WTC11 (cell line): ENCODE data around the gene SLC25A24. TPM values are rescaled to one million over a fixed set of nuclear protein-coding genes. Genes with fewer than 3 reads are reported as not detected.

Experiments used
- ATAC-seq: fragments of 200-7000 bp; cut with Tn5 transposase; 2 replicates; pipeline ENCODE4 v1.10.0; 2021; ENCODE audit warnings: mild to moderate bottlenecking, moderate library complexity
- CTCF ChIA-PET: fragments of 300-600 bp; sonication (Branson Sonifier 250); formaldehyde crosslinking; loops from one replicate; lab custom pipeline; 2021; ENCODE audit warnings: antibody characterized with exemption; lab: Charles Lee
- POLR2A ChIA-PET: fragments of 350-600 bp; sonication (Branson Sonifier 250); formaldehyde crosslinking; loops from one replicate; lab custom pipeline; 2021; ENCODE audit warnings: antibody characterized with exemption; lab: Charles Lee
- DNase-seq: peaks from one replicate; pipeline ENCODE4 v3.0.0; 2021; ENCODE audit warnings: low spot score
- H3K27ac Mint-ChIP-seq: 2 replicates; pipeline ENCODE4 v1.8.0; 2021; ENCODE audit warnings: mixed read lengths
- H3K27me3 Mint-ChIP-seq: 2 replicates; pipeline ENCODE4 v1.8.0; 2021; ENCODE audit warnings: low read depth, mild to moderate bottlenecking, moderate library complexity, mixed read lengths
- H3K36me3 Mint-ChIP-seq: 2 replicates; pipeline ENCODE4 v1.8.0; 2021; ENCODE audit warnings: mixed read lengths
- H3K4me1 Mint-ChIP-seq: 2 replicates; pipeline ENCODE4 v1.8.0; 2022; ENCODE audit warnings: mixed read lengths
- H3K4me3 Mint-ChIP-seq: 2 replicates; pipeline ENCODE4 v1.8.0; 2021; ENCODE audit warnings: mild to moderate bottlenecking, moderate library complexity, mixed read lengths
- H3K9me3 Mint-ChIP-seq: 2 replicates; pipeline ENCODE4 v1.8.0; 2021; ENCODE audit warnings: mixed read lengths
- E2F1 ChIP-seq: sonication (generic); formaldehyde crosslinking; IDR thresholded peaks from 2 replicates; pipeline ENCODE4 v1.8.0; 2022; ENCODE audit warnings: mild to moderate bottlenecking, missing genetic modification reagents
- FOXJ3 ChIP-seq: sonication (generic); formaldehyde crosslinking; IDR thresholded peaks from 2 replicates; pipeline ENCODE4 v1.9.0; 2021; ENCODE audit warnings: missing genetic modification reagents, mild to moderate bottlenecking, borderline replicate concordance
- FOXP4 ChIP-seq: sonication (generic); formaldehyde crosslinking; IDR thresholded peaks from 2 replicates; pipeline ENCODE4 v1.8.0; 2022; ENCODE audit warnings: mild to moderate bottlenecking, missing genetic modification reagents
- GRHL2 ChIP-seq: fragments of 250-450 bp; sonication (Bioruptor Pico); IDR thresholded peaks from 2 replicates; pipeline ENCODE4 v1.8.0; 2022; ENCODE audit warnings: mild to moderate bottlenecking, moderate library complexity; ENCODE audit not compliant: insufficient replicate concordance, severe bottlenecking
- JAZF1 ChIP-seq: fragments of 250-450 bp; sonication (Bioruptor Pico); IDR thresholded peaks from 2 replicates; pipeline ENCODE4 v1.9.0; 2021; ENCODE audit warnings: moderate library complexity, mild to moderate bottlenecking, inconsistent platforms
- NR2C2 ChIP-seq: sonication (generic); formaldehyde crosslinking; IDR thresholded peaks from 2 replicates; pipeline ENCODE4 v1.8.0; 2022; ENCODE audit warnings: mild to moderate bottlenecking, missing genetic modification reagents
- PRRX2 ChIP-seq: fragments of 250-450 bp; sonication (Bioruptor Pico); IDR thresholded peaks from 2 replicates; pipeline ENCODE4 v1.8.0; 2021; ENCODE audit warnings: mild to moderate bottlenecking
- SMAD4 ChIP-seq: sonication (generic); formaldehyde crosslinking; IDR thresholded peaks from 2 replicates; pipeline ENCODE4 v1.8.0; 2022; ENCODE audit warnings: mild to moderate bottlenecking, missing genetic modification reagents
- TEAD4 ChIP-seq: sonication (generic); formaldehyde crosslinking; IDR thresholded peaks from 2 replicates; pipeline ENCODE4 v1.8.0; 2022; ENCODE audit warnings: mild to moderate bottlenecking, missing genetic modification reagents
- USF2 ChIP-seq: sonication (generic); formaldehyde crosslinking; IDR thresholded peaks from 2 replicates; pipeline ENCODE4 v1.8.1; 2023; ENCODE audit warnings: mild to moderate bottlenecking, missing genetic modification reagents, moderate library complexity
- ZNF425 ChIP-seq: fragments of 250-450 bp; sonication (Bioruptor Pico); conservative IDR thresholded peaks from 2 replicates; pipeline ENCODE4 v1.9.0; 2021; ENCODE audit warnings: mild to moderate bottlenecking
- ZNF671 ChIP-seq: fragments of 250-450 bp; sonication (Bioruptor Pico); IDR thresholded peaks from 2 replicates; pipeline ENCODE4 v1.8.0; 2021; ENCODE audit warnings: mild to moderate bottlenecking
- total RNA-seq: library from RNA; stranded (reverse); gene quantifications from 3 replicates; pipeline ENCODE4 v1.2.3, GENCODE V29; 2021
- TF ChIP-seq, protein P1 (sequence below): sonication (generic); formaldehyde crosslinking; IDR thresholded peaks from 2 replicates; pipeline ENCODE4 v1.8.0; 2023; ENCODE audit warnings: mild to moderate bottlenecking, missing genetic modification reagents
- TF ChIP-seq, protein P2 (sequence below): fragments of 250-450 bp; sonication (Bioruptor Pico); IDR thresholded peaks from 2 replicates; pipeline ENCODE4 v1.9.0; 2021; ENCODE audit warnings: mild to moderate bottlenecking, borderline replicate concordance

Gene SLC25A24
- total RNA-seq, 1 experiment from 2014 or later, result 39.1 TPM

DNA sequence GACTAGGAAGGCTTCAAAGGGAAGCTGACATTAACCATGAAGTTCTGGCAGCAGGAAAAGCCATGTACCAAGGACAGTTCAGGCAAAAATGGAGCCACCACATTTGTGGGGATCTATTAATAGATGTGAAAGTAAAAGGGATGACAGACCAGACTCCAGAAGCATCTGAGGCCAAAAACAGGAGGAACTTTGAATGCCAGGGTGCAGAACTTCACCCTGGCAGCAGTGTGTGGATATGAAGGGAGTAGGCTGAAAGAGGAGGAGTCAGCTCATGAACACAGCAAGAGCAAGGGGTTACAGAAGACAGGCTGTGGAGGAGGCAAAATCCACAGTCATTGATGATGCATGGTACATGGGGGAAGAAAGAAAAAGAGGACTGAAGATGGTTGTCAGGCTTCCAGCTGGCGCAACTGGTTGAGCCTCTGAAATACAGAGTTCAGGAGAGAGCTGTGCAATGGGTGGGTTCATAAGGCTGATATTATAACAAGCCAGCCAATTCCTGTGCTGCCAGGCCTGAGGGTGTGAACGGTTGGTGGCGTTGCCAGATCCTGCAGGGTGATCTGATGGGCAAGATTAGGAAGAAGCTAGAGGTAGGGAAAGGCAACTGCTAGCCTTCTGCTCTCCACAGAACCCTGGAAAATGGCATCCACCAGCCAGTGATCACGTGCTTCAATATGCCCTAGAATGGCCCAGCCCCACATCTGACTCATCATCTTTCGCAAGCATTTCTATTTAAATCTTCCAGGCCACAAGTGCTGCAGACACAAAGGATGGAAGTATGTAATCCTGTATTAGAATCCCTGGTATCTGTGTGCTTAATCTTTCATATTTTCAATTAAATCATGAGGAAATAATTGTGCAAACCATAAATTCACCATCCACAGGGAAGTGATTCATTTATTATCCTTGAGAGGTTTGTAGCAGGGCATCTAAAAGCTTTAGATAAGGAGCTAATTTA lies 81.9 kb downstream of the SLC25A24 start:
- ChIA-PET POLR2A (no interaction called here), CTCF (interaction anchor here (4.8 kb wide), 1 partner anchor 335 kb away, joined by 35 read pairs; no protein-coding TSS in a partner anchor)
- DNase-seq (no peak), ATAC-seq (no peak)
- TF ChIP-seq E2F1 (CRISPR knock-in tag) (no peak), GRHL2 (CRISPR knock-in tag) (no peak), FOXJ3 (CRISPR knock-in tag) (no peak), ZNF425 (CRISPR knock-in tag) (no peak), ZNF671 (CRISPR knock-in tag) (no peak), NR2C2 (CRISPR knock-in tag) (no peak)
- TF ChIP-seq, protein P1, sequence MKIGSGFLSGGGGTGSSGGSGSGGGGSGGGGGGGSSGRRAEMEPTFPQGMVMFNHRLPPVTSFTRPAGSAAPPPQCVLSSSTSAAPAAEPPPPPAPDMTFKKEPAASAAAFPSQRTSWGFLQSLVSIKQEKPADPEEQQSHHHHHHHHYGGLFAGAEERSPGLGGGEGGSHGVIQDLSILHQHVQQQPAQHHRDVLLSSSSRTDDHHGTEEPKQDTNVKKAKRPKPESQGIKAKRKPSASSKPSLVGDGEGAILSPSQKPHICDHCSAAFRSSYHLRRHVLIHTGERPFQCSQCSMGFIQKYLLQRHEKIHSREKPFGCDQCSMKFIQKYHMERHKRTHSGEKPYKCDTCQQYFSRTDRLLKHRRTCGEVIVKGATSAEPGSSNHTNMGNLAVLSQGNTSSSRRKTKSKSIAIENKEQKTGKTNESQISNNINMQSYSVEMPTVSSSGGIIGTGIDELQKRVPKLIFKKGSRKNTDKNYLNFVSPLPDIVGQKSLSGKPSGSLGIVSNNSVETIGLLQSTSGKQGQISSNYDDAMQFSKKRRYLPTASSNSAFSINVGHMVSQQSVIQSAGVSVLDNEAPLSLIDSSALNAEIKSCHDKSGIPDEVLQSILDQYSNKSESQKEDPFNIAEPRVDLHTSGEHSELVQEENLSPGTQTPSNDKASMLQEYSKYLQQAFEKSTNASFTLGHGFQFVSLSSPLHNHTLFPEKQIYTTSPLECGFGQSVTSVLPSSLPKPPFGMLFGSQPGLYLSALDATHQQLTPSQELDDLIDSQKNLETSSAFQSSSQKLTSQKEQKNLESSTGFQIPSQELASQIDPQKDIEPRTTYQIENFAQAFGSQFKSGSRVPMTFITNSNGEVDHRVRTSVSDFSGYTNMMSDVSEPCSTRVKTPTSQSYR (CRISPR knock-in tag), result no peak
- TF ChIP-seq, protein P2, sequence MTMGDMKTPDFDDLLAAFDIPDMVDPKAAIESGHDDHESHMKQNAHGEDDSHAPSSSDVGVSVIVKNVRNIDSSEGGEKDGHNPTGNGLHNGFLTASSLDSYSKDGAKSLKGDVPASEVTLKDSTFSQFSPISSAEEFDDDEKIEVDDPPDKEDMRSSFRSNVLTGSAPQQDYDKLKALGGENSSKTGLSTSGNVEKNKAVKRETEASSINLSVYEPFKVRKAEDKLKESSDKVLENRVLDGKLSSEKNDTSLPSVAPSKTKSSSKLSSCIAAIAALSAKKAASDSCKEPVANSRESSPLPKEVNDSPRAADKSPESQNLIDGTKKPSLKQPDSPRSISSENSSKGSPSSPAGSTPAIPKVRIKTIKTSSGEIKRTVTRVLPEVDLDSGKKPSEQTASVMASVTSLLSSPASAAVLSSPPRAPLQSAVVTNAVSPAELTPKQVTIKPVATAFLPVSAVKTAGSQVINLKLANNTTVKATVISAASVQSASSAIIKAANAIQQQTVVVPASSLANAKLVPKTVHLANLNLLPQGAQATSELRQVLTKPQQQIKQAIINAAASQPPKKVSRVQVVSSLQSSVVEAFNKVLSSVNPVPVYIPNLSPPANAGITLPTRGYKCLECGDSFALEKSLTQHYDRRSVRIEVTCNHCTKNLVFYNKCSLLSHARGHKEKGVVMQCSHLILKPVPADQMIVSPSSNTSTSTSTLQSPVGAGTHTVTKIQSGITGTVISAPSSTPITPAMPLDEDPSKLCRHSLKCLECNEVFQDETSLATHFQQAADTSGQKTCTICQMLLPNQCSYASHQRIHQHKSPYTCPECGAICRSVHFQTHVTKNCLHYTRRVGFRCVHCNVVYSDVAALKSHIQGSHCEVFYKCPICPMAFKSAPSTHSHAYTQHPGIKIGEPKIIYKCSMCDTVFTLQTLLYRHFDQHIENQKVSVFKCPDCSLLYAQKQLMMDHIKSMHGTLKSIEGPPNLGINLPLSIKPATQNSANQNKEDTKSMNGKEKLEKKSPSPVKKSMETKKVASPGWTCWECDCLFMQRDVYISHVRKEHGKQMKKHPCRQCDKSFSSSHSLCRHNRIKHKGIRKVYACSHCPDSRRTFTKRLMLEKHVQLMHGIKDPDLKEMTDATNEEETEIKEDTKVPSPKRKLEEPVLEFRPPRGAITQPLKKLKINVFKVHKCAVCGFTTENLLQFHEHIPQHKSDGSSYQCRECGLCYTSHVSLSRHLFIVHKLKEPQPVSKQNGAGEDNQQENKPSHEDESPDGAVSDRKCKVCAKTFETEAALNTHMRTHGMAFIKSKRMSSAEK, result no peak
- no peaks in the 10 kb centered on the region for H3K36me3 Mint-ChIP-seq
- H3K27ac Mint-ChIP-seq, result no peak overlapping the region
- no peak overlapping the region for H3K4me3 Mint-ChIP-seq
- peaks cover 11% of the 10 kb centered on the region for H3K4me1 Mint-ChIP-seq
- no peaks in the 10 kb centered on the region for H3K27me3 Mint-ChIP-seq
- H3K9me3 Mint-ChIP-seq, result no peaks in the 10 kb centered on the region

DNA sequence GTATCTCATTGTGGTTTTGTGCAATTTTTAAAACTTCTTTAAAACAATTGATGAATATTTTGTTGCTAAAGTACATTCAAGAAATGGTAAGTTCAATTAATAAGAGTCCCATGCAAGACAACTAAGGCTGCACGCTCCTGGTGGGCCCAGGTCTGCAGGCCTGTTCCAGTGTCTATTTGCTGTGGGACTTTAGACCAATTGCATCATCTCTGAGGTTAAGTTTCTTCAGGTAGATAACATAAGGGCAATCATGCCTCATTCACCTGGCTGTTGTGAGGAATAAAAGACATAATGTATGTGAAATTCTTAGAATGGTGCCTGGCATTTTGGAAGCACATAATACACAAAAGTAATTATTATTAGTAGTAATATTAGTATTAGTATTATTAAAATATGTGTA lies 82.9 kb downstream of the SLC25A24 start:
- H3K9me3 Mint-ChIP-seq, result peaks cover 3% of the 10 kb centered on the region
- H3K27me3 Mint-ChIP-seq, result no peaks in the 10 kb centered on the region
- POLR2A ChIA-PET, result no interaction called here
- H3K4me1 Mint-ChIP-seq, result peaks cover 8% of the 10 kb centered on the region
- ATAC-seq (no peak), DNase-seq (no peak)
- H3K4me3 Mint-ChIP-seq, result no peak overlapping the region
- H3K27ac Mint-ChIP-seq, result no peak overlapping the region
- CTCF ChIA-PET, result interaction anchor here (4.8 kb wide), 1 partner anchor 334 kb away, joined by 35 read pairs; no protein-coding TSS in a partner anchor
- no peaks in the 10 kb centered on the region for H3K36me3 Mint-ChIP-seq
- no peak for TF ChIP-seq JAZF1
- no peak for TF ChIP-seq USF2 (CRISPR knock-in tag)
- no peak for TF ChIP-seq ZNF671 (CRISPR knock-in tag)
- no peak for TF ChIP-seq FOXP4 (CRISPR knock-in tag)
- TF ChIP-seq TEAD4 (CRISPR knock-in tag), result no peak
- no peak for TF ChIP-seq SMAD4
- no peak for TF ChIP-seq PRRX2 (CRISPR knock-in tag)
- no peak for TF ChIP-seq GRHL2 (CRISPR knock-in tag)
- TF ChIP-seq, protein P2, result no peak
